Ascending aorta (tissue), 2 donors: Measurements from ENCODE around the gene WBP2. TPM values are rescaled to one million over a fixed set of nuclear protein-coding genes. Genes with fewer than 3 reads are reported as not detected.
"Not testable (repeated sequence)": the region's sequence is repeated elsewhere in the genome, so short reads cannot be mapped to it uniquely, and the experiment has no call there.

ENCODE experiments used
- DNase-seq, 2 donors: peaks; one replicate each; pipeline ENCODE4 v3.0.0-alpha.2; 2019; ENCODE audit warnings: low spot score in 2 of 2
- H3K27ac ChIP-seq, 2 donors: fragments of 200-600 bp; sonication (generic); one replicate each; pipeline ENCODE4 v1.5.1; 2016 to 2017; ENCODE audit warnings: mild to moderate bottlenecking in 1 of 2
- H3K27me3 ChIP-seq: fragments of 200-600 bp; sonication (generic); one replicate; pipeline ENCODE4 v1.5.1; 2017
- H3K36me3 ChIP-seq, 2 donors: fragments of 200-600 bp; sonication (generic); one replicate each; pipeline ENCODE4 v1.5.1; 2016
- H3K4me1 ChIP-seq, 2 donors: fragments of 200-600 bp; sonication (generic); one replicate each; pipeline ENCODE4 v1.5.1; 2016 to 2017; ENCODE audit warnings: mild to moderate bottlenecking in 1 of 2
- H3K4me3 ChIP-seq, 2 donors: fragments of 200-600 bp; sonication (generic); one replicate each; pipeline ENCODE4 v1.5.1; 2016 to 2017; ENCODE audit warnings: mild to moderate bottlenecking in 1 of 2
- H3K9me3 ChIP-seq, 2 donors: fragments of 200-600 bp; sonication (generic); one replicate each; pipeline ENCODE4 v1.5.1; 2016
- CTCF ChIP-seq, 3 experiments: fragments of 200-600 bp in 2 of 3; fragments of 450-650 bp in 1 of 3; sonication (generic) in 2 of 3; IDR thresholded peaks; one replicate each; pipeline ENCODE4 v1.5.1; 2016 to 2019; ENCODE audit warnings: antibody characterized with exemption in 3 of 3, mild to moderate bottlenecking in 1 of 3, moderate library complexity in 1 of 3
- intact Hi-C: fragments of 100-400 bp; cut with DNase I; formaldehyde crosslinking; loops from one replicate; pipeline ENCODE4 v1.15.1; 2023
- total RNA-seq: library from RNA; depleted of rRNA; stranded (reverse); fragments of >200 nt; gene quantifications from one replicate; pipeline ENCODE4 v1.1.0, GENCODE V29; 2016

The WBP2 gene
- total RNA-seq, 1 donor from 2014 or later: 50.7 TPM

GRCh38 chr17:75812096-75813013 lies 42.8 kb downstream of the WBP2 start:
- Histone ChIP-seq H3K27me3 (no peaks in the 10 kb centered on the region), H3K36me3 (peaks cover 62 to 75% of the 10 kb centered on the region in 2 donors), H3K9me3 (no peaks in the 10 kb centered on the region), H3K4me1 (peaks cover 0 to 3% of the 10 kb centered on the region in 2 donors), H3K4me3 (no peak overlapping the region), H3K27ac (no peak overlapping the region)
- no peak for DNase-seq
- intact Hi-C loops: no loop called here
- TF ChIP-seq CTCF (IDR thresholded peaks at IDR 0.05): no peak

- Histone ChIP-seq H3K27me3 (no peaks in the 10 kb centered on the region), H3K4me3 (no peak overlapping the region), H3K9me3 (no peaks in the 10 kb centered on the region), H3K36me3 (peaks cover 52 to 63% of the 10 kb centered on the region in 2 donors), H3K27ac (no peak overlapping the region), H3K4me1 (peaks cover 0 to 3% of the 10 kb centered on the region in 2 donors)
- DNase-seq: no peak
- no peak for TF ChIP-seq CTCF (IDR thresholded peaks at IDR 0.05)
- intact Hi-C loops: no loop called here
Observed at GRCh38 chr17:75811174-75811573, 44.0 kb downstream of the WBP2 start.

- H3K4me3 ChIP-seq, intact Hi-C loops, H3K4me1 ChIP-seq, DNase-seq, H3K9me3 ChIP-seq, H3K27me3 ChIP-seq, H3K27ac ChIP-seq: not testable (repeated sequence)
- H3K36me3 ChIP-seq: peaks cover 52 to 59% of the 10 kb centered on the region in 2 donors
Observed at GRCh38 chr17:75810756-75811155, 44.4 kb downstream of the WBP2 start.

GRCh38 chr17:75810216-75810615 lies 44.9 kb downstream of the WBP2 start:
- Histone ChIP-seq H3K4me3 (no peak overlapping the region), H3K27me3 (no peaks in the 10 kb centered on the region), H3K27ac (no peak overlapping the region), H3K36me3 (peaks cover 52 to 55% of the 10 kb centered on the region in 2 donors), H3K9me3 (no peaks in the 10 kb centered on the region), H3K4me1 (peaks cover 0 to 3% of the 10 kb centered on the region in 2 donors)
- intact Hi-C loops: no loop called here
- TF ChIP-seq CTCF (IDR thresholded peaks at IDR 0.05): no peak
- no peak for DNase-seq

GRCh38 chr17:75809631-75810111 lies 45.5 kb downstream of the WBP2 start:
- Histone ChIP-seq H3K4me3 (no peak overlapping the region), H3K27ac (peak overlapping the region; percentile 4 to 40), H3K36me3 (peaks cover 48 to 49% of the 10 kb centered on the region in 2 donors), H3K4me1 (peaks cover 0 to 3% of the 10 kb centered on the region in 2 donors), H3K27me3 (no peaks in the 10 kb centered on the region), H3K9me3 (no peaks in the 10 kb centered on the region)
- no peak for DNase-seq
- TF ChIP-seq CTCF (IDR thresholded peaks at IDR 0.05): no peak
- intact Hi-C loops: no loop called here

- intact Hi-C loops: no loop called here
- no peaks in the 10 kb centered on the region for H3K27me3 ChIP-seq
- no peaks in the 10 kb centered on the region for H3K9me3 ChIP-seq
- H3K27ac ChIP-seq: peak overlapping the region; percentile 58 to 62
- no peak overlapping the region for H3K4me3 ChIP-seq
- TF ChIP-seq CTCF (IDR thresholded peaks at IDR 0.05): no peak
- H3K4me1 ChIP-seq: peaks cover 0 to 3% of the 10 kb centered on the region in 2 donors
- peak in 1 of 2 donors; percentile 83 for DNase-seq
- H3K36me3 ChIP-seq: peaks cover 42 to 45% of the 10 kb centered on the region in 2 donors
Observed at GRCh38 chr17:75808905-75809621, 46.1 kb downstream of the WBP2 start.
